ENCODE measurements around the gene ABCG8.

The ABCG8 gene

DNA sequence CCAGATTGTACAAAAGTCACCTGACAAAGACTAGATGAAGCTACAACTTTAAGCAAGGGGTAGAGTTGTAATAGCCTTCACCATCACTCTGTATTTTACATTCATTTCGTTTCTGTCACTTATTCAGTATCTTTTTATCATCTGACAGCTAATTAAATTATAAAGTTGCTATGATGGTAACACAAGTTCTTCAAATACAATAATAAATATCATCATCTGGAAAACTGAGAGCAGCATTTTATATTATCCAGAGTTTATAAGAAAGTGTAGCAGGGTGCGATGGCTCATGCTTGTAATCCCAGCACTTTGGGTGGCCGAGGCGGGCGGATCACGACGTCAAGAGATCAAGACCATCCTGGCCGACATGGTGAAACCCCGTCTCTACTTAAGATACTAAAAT is 43.8 kb upstream of the ABCG8 start:
- Histone ChIP-seq H3K27me3 (ENCODE audit: control insufficient read depth in 1 of 2, insufficient read depth in 1 of 2, low read length in 2 of 2) (no peaks in the 10 kb centered on the region), H3K4me2 (ENCODE audit: low read length, poor library complexity, severe bottlenecking) (no peak overlapping the region), H2BK12ac (ENCODE audit: low read length in 2 of 2) (no peak overlapping the region), H2BK5ac (ENCODE audit: low read depth, low read length, poor library complexity, severe bottlenecking) (no peak overlapping the region), H3K4me1 (ENCODE audit: control insufficient read depth, insufficient read depth, low read depth, low read length) (no peaks in the 10 kb centered on the region), H3K27ac (ENCODE audit: low read length, poor library complexity, severe bottlenecking) (no peak overlapping the region), H2BK120ac (ENCODE audit: low read depth, low read length) (no peak overlapping the region), H4K91ac (ENCODE audit: low read length) (no peak overlapping the region), H2AK5ac (ENCODE audit: low read length, severe bottlenecking) (no peak overlapping the region), H4K8ac (ENCODE audit: low read length) (no peak overlapping the region), H3K9me3 (ENCODE audit: control insufficient read depth, low read length) (no peaks in the 10 kb centered on the region), H3K4me3 (ENCODE audit: insufficient read depth in 1 of 2, low read depth in 1 of 2, low read length in 2 of 2) (no peak overlapping the region), H2BK15ac (ENCODE audit: low read depth, poor library complexity, severe bottlenecking) (no peak overlapping the region), H3K79me1 (replicated peaks; ENCODE audit: low read length, poor library complexity, severe bottlenecking) (no peaks in the 10 kb centered on the region), H3K14ac (ENCODE audit: low read length in 2 of 2) (no peak overlapping the region), H3K4ac (ENCODE audit: low read depth in 1 of 2, low read length in 2 of 2) (no peak overlapping the region), H2AFZ (ENCODE audit: low read depth, low read length) (no peak overlapping the region), H3K18ac (ENCODE audit: low read depth in 1 of 2, low read length in 2 of 2) (no peak overlapping the region), H3K36me3 (ENCODE audit: control insufficient read depth in 1 of 2, insufficient read depth in 2 of 2, low read depth in 1 of 2, low read length in 2 of 2) (peaks cover 5 to 57% of the 10 kb centered on the region in 2 experiments), H3K9ac (ENCODE audit: low read length) (no peak overlapping the region), H3K23ac (ENCODE audit: low read length in 2 of 2) (no peak overlapping the region)
- 98% methylated on average over 5 of the region's 9 CpGs for WGBS
- no peak for DNase-seq

DNA sequence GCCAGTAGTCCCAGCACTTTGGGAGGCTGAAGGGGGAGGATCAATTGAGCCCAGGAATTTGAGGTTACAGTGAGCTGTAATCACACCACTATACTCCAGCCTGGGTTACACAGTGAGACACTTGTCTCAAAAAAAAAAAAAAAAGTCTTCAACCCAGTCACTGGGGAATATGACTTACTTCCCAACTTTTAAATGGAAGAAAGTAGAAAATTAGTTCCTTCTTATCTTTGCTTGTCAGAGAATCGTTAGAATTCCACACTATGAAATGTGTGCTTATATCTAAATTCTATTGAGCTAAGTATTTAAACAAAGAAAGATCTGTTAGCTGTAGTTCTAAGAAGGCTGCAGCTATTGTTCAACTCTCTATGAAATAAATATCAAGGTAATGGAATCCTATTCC is 42.6 kb upstream of the ABCG8 start:
- Histone ChIP-seq H3K4me3 (ENCODE audit: insufficient read depth in 1 of 2, low read depth in 1 of 2, low read length in 2 of 2) (no peak overlapping the region), H4K8ac (ENCODE audit: low read length) (no peak overlapping the region), H3K4ac (ENCODE audit: low read depth in 1 of 2, low read length in 2 of 2) (no peak overlapping the region), H3K36me3 (ENCODE audit: control insufficient read depth in 1 of 2, insufficient read depth in 2 of 2, low read depth in 1 of 2, low read length in 2 of 2) (peaks cover 5 to 45% of the 10 kb centered on the region in 2 experiments), H3K4me2 (ENCODE audit: low read length, poor library complexity, severe bottlenecking) (no peak overlapping the region), H2AK5ac (ENCODE audit: low read length, severe bottlenecking) (no peak overlapping the region), H4K91ac (ENCODE audit: low read length) (no peak overlapping the region), H2BK12ac (ENCODE audit: low read length in 2 of 2) (no peak overlapping the region), H2BK15ac (ENCODE audit: low read depth, poor library complexity, severe bottlenecking) (no peak overlapping the region), H3K4me1 (ENCODE audit: control insufficient read depth, insufficient read depth, low read depth, low read length) (no peaks in the 10 kb centered on the region), H3K23ac (ENCODE audit: low read length in 2 of 2) (no peak overlapping the region), H3K9ac (ENCODE audit: low read length) (no peak overlapping the region), H2AFZ (ENCODE audit: low read depth, low read length) (no peak overlapping the region), H3K18ac (ENCODE audit: low read depth in 1 of 2, low read length in 2 of 2) (no peak overlapping the region), H3K27me3 (ENCODE audit: control insufficient read depth in 1 of 2, insufficient read depth in 1 of 2, low read length in 2 of 2) (no peaks in the 10 kb centered on the region), H3K27ac (ENCODE audit: low read length, poor library complexity, severe bottlenecking) (no peak overlapping the region), H2BK5ac (ENCODE audit: low read depth, low read length, poor library complexity, severe bottlenecking) (no peak overlapping the region), H3K14ac (ENCODE audit: low read length in 2 of 2) (no peak overlapping the region), H2BK120ac (ENCODE audit: low read depth, low read length) (no peak overlapping the region), H3K9me3 (ENCODE audit: control insufficient read depth, low read length) (no peaks in the 10 kb centered on the region), H3K79me1 (replicated peaks; ENCODE audit: low read length, poor library complexity, severe bottlenecking) (no peaks in the 10 kb centered on the region)
- no peak for DNase-seq
- no CpG with 5 or more reads among the region's 1 CpG for WGBS

DNA sequence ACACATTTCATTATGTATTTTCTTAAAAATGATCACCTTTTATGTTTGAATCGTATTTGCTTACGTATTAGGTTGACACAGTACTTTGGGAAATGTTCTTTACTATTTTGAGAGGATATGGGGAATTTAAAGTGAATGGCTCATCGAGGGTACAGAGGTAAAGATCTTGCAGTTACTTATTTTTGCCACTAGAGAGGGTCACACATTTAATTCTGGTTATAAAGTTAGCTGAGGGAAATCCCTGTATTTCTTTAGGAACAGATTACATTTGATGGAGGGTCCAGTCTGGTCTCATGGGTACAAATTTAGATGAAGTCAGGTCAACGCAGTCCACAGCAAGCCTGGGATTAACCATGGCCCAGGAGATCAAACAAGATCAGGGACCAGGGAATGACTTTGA is 40.5 kb upstream of the ABCG8 start:
- H3K23ac ChIP-seq (ENCODE audit: low read length in 2 of 2): no peak overlapping the region
- H3K9me3 ChIP-seq (ENCODE audit: control insufficient read depth, low read length): no peaks in the 10 kb centered on the region
- H3K27ac ChIP-seq (ENCODE audit: low read length, poor library complexity, severe bottlenecking): no peak overlapping the region
- no peaks in the 10 kb centered on the region for H3K4me1 ChIP-seq (ENCODE audit: control insufficient read depth, insufficient read depth, low read depth, low read length)
- no peak for DNase-seq
- H2BK12ac ChIP-seq (ENCODE audit: low read length in 2 of 2): no peak overlapping the region
- no peaks in the 10 kb centered on the region for H3K27me3 ChIP-seq (ENCODE audit: control insufficient read depth in 1 of 2, insufficient read depth in 1 of 2, low read length in 2 of 2)
- no peak overlapping the region for H2AK5ac ChIP-seq (ENCODE audit: low read length, severe bottlenecking)
- no peaks in the 10 kb centered on the region for H3K79me1 ChIP-seq (replicated peaks; ENCODE audit: low read length, poor library complexity, severe bottlenecking)
- H4K8ac ChIP-seq (ENCODE audit: low read length): no peak overlapping the region
- WGBS: 62% methylated on average over 4 of the region's 4 CpGs
- H2BK5ac ChIP-seq (ENCODE audit: low read depth, low read length, poor library complexity, severe bottlenecking): no peak overlapping the region
- peaks cover 5 to 49% of the 10 kb centered on the region in 2 experiments for H3K36me3 ChIP-seq (ENCODE audit: control insufficient read depth in 1 of 2, insufficient read depth in 2 of 2, low read depth in 1 of 2, low read length in 2 of 2)
- H3K4me2 ChIP-seq (ENCODE audit: low read length, poor library complexity, severe bottlenecking): no peak overlapping the region
- H3K18ac ChIP-seq (ENCODE audit: low read depth in 1 of 2, low read length in 2 of 2): no peak overlapping the region
- no peak overlapping the region for H3K4ac ChIP-seq (ENCODE audit: low read depth in 1 of 2, low read length in 2 of 2)
- H2BK120ac ChIP-seq (ENCODE audit: low read depth, low read length): no peak overlapping the region
- H3K4me3 ChIP-seq (ENCODE audit: insufficient read depth in 1 of 2, low read depth in 1 of 2, low read length in 2 of 2): no peak overlapping the region
- no peak overlapping the region for H2AFZ ChIP-seq (ENCODE audit: low read depth, low read length)
- H2BK15ac ChIP-seq (ENCODE audit: low read depth, poor library complexity, severe bottlenecking): no peak overlapping the region
- H3K9ac ChIP-seq (ENCODE audit: low read length): no peak overlapping the region
- H3K14ac ChIP-seq (ENCODE audit: low read length in 2 of 2): no peak overlapping the region
- no peak overlapping the region for H4K91ac ChIP-seq (ENCODE audit: low read length)

DNA sequence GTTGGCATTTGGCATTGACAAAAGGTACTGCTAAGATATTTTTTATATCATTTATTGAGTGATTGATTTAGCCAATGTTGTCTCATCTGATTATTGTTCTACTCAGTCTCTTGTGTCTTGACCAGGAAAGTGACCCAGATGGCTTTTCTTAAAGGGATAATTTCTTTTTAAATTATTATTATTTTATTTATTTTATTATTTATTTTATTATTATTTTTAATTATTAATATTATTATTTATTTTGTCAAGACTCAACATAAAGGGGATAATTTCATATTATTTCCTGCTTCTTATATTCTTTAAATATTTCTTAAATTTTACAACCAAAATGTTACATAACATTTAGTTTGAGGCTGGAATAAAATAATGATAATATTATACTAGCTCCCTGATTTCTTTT is 37.9 kb upstream of the ABCG8 start:
- Histone ChIP-seq H3K9me3 (ENCODE audit: control insufficient read depth, low read length) (no peaks in the 10 kb centered on the region), H4K91ac (ENCODE audit: low read length) (no peak overlapping the region), H3K4me1 (ENCODE audit: control insufficient read depth, insufficient read depth, low read depth, low read length) (no peaks in the 10 kb centered on the region), H3K9ac (ENCODE audit: low read length) (no peak overlapping the region), H2BK12ac (ENCODE audit: low read length in 2 of 2) (no peak overlapping the region), H2BK5ac (ENCODE audit: low read depth, low read length, poor library complexity, severe bottlenecking) (no peak overlapping the region), H2AFZ (ENCODE audit: low read depth, low read length) (no peak overlapping the region), H4K8ac (ENCODE audit: low read length) (no peak overlapping the region), H2AK5ac (ENCODE audit: low read length, severe bottlenecking) (no peak overlapping the region), H3K36me3 (ENCODE audit: control insufficient read depth in 1 of 2, insufficient read depth in 2 of 2, low read depth in 1 of 2, low read length in 2 of 2) (peaks cover 5 to 56% of the 10 kb centered on the region in 2 experiments), H3K27me3 (ENCODE audit: control insufficient read depth in 1 of 2, insufficient read depth in 1 of 2, low read length in 2 of 2) (no peaks in the 10 kb centered on the region), H3K14ac (ENCODE audit: low read length in 2 of 2) (no peak overlapping the region), H3K79me1 (replicated peaks; ENCODE audit: low read length, poor library complexity, severe bottlenecking) (no peaks in the 10 kb centered on the region), H3K4me2 (ENCODE audit: low read length, poor library complexity, severe bottlenecking) (no peak overlapping the region), H3K23ac (ENCODE audit: low read length in 2 of 2) (no peak overlapping the region), H3K27ac (ENCODE audit: low read length, poor library complexity, severe bottlenecking) (no peak overlapping the region), H2BK120ac (ENCODE audit: low read depth, low read length) (no peak overlapping the region), H2BK15ac (ENCODE audit: low read depth, poor library complexity, severe bottlenecking) (no peak overlapping the region), H3K4me3 (ENCODE audit: insufficient read depth in 1 of 2, low read depth in 1 of 2, low read length in 2 of 2) (no peak overlapping the region), H3K18ac (ENCODE audit: low read depth in 1 of 2, low read length in 2 of 2) (no peak overlapping the region), H3K4ac (ENCODE audit: low read depth in 1 of 2, low read length in 2 of 2) (no peak overlapping the region)
- no peak for DNase-seq
